Liver (tissue), 3 donors: Measurements from ENCODE around the gene DUSP2.

Experiments used
- CTCF ChIP-seq: fragments of 150-350 bp; IDR thresholded peaks from 2 replicates; pipeline ENCODE4 v1.5.1; 2017; ENCODE audit warnings: improper control_type of control experiment, low read depth, low read length; ENCODE audit not compliant: missing input control
- JUND ChIP-seq, 2 donors: IDR thresholded peaks; 2 replicates each; pipeline ENCODE4 v1.6.1; 2016; ENCODE audit warnings: antibody characterized with exemption in 2 of 2
- RXRA ChIP-seq, 2 donors: IDR thresholded peaks; 2 replicates each; pipeline ENCODE4 v1.6.1; 2017 to 2018; ENCODE audit warnings: antibody characterized with exemption in 2 of 2, mild to moderate bottlenecking in 1 of 2
- donor health status: healthy.
- donor health status: healthy.

DNA sequence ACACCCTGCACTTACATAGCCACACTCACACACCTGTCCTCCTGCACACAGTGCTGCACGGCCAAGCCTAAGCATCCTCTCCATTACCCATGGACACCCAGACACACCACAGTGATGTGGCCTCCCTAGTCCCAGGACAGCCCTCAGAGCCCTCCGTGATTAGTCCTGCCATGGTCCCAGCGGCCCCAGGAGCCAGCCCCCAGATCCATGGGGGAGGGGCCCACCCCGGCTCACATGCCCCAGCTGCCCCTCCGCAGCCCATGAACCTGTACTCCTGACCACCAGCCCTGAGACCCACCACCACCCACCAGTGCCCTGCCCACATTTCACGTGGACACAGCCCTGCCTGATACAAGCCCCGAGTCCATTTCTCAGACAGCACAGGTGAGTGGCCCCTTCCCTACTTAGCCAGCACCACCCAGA lies 8.1 kb upstream of the DUSP2 start:
- TF ChIP-seq RXRA (IDR thresholded peaks at IDR 0.05) = no peak
- no peak for TF ChIP-seq JUND (IDR thresholded peaks at IDR 0.05)
- TF ChIP-seq CTCF = no peak
